HEK293T (cell line): Measurements from ENCODE around the gene MAB21L2.

Source experiments
- BHLHE40 ChIP-seq: fragments of 450-650 bp; IDR thresholded peaks from 2 replicates; pipeline ENCODE4 v1.6.1; 2016; ENCODE audit warnings: mild to moderate bottlenecking, moderate library complexity, borderline replicate concordance
- CTBP1 ChIP-seq: fragments of 450-650 bp; IDR thresholded peaks from 2 replicates; pipeline ENCODE4 v1.6.1; 2016; ENCODE audit warnings: borderline replicate concordance
- ELF4 ChIP-seq: fragments of 450-650 bp; IDR thresholded peaks from 2 replicates; pipeline ENCODE4 v1.6.1; 2017; ENCODE audit warnings: antibody characterized with exemption
- FOXA1 ChIP-seq: fragments of 450-650 bp; IDR thresholded peaks from 2 replicates; pipeline ENCODE4 v1.6.1; 2016; ENCODE audit warnings: mild to moderate bottlenecking
- FOXK2 ChIP-seq: fragments of 450-650 bp; IDR thresholded peaks from 2 replicates; pipeline ENCODE4 v1.6.1; 2016; ENCODE audit warnings: mild to moderate bottlenecking
- PKNOX1 ChIP-seq: fragments of 450-650 bp; IDR thresholded peaks from 2 replicates; pipeline ENCODE4 v1.6.1; 2016
- SP1 ChIP-seq: fragments of 450-650 bp; IDR thresholded peaks from 2 replicates; pipeline ENCODE4 v1.6.1; 2017
- SUZ12 ChIP-seq: fragments of 450-650 bp; IDR thresholded peaks from 2 replicates; pipeline ENCODE4 v1.6.1; 2016; ENCODE audit warnings: mild to moderate bottlenecking
- TARDBP ChIP-seq: fragments of 450-650 bp; IDR thresholded peaks from 2 replicates; pipeline ENCODE4 v1.6.1; 2016
- ZNF384 ChIP-seq: fragments of 450-650 bp; IDR thresholded peaks from 2 replicates; pipeline ENCODE4 v1.6.1; 2016

DNA sequence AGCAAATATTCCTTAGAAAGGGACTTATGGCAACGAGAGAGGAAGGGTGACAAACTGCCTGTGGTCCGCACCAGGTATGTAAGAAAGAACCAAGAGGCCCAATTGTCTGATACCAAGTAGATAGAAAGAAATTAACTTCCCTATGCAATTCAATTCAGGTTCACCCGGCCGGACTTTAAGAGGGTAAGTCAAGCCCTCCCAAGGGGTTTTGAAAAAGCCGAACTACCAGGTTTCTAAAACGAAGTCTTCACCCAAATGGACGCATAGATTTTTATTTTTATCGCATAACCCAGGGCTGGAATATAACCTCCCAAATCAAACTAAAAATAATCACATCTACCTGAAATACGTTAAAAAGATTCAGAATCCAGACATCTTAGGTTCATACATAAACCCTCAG, 1.6 kb upstream of the MAB21L2 start:
- no peak for TF ChIP-seq BHLHE40
- no peak for TF ChIP-seq CTBP1
- TF ChIP-seq ZNF384 = no peak
- TF ChIP-seq FOXA1 = no peak
- TF ChIP-seq SP1 = no peak
- TF ChIP-seq ELF4 = no peak
- no peak for TF ChIP-seq TARDBP
- TF ChIP-seq PKNOX1 = no peak
- no peak for TF ChIP-seq FOXK2
- no peak for TF ChIP-seq SUZ12
